GM19328 (cell line): ENCODE data around the gene RFXAP.
"Not testable (repeated sequence)": the region's sequence is repeated elsewhere in the genome, so short reads cannot be mapped to it uniquely, and the experiment has no call there.

ENCODE experiments used
- ATAC-seq: cut with Tn5 transposase; IDR thresholded peaks from one replicate; pipeline ENCODE4 v1.9.1; 2021; ENCODE audit warnings: mild to moderate bottlenecking, moderate library complexity; ENCODE audit not compliant: unreplicated experiment

The RFXAP gene, protein sequence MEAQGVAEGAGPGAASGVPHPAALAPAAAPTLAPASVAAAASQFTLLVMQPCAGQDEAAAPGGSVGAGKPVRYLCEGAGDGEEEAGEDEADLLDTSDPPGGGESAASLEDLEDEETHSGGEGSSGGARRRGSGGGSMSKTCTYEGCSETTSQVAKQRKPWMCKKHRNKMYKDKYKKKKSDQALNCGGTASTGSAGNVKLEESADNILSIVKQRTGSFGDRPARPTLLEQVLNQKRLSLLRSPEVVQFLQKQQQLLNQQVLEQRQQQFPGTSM

GRCh38 chr13:36818804-36819738 is at the start of gene RFXAP:
Gene RFXAP (plus strand): TSS chr13:36819222. CDS start chr13:36819358, 136 bp downstream.
- ATAC-seq, result peak; percentile 85

DNA sequence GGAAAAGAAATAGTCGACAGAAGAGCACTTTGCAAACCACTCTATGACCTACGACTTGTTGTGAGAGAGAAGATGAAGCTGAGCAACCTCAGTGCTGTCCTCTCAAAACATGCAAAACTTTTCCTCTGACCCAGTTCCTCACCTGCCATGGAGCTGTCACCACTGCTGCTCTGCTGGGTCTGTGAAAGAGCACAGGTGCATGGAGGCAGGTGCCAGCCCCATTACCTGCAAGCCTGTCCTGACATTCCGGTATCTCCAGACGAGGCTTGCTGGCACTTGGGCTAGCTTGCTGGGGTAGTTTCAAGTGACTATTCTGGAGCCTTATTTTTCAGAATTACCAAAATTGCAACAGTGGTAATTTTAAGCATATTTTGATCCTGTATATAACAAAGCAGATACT is 49.5 kb upstream of the RFXAP start:
- no peak for ATAC-seq

GRCh38 chr13:36770741-36771140 is 48.3 kb upstream of the RFXAP start:
- no peak for ATAC-seq

GRCh38 chr13:36772853-36773252 is 46.2 kb upstream of the RFXAP start:
- ATAC-seq, result no peak

GRCh38 chr13:36774931-36775330 is 44.1 kb upstream of the RFXAP start:
- ATAC-seq, result no peak

GRCh38 chr13:36776175-36776574 is 42.8 kb upstream of the RFXAP start:
- no peak for ATAC-seq

DNA sequence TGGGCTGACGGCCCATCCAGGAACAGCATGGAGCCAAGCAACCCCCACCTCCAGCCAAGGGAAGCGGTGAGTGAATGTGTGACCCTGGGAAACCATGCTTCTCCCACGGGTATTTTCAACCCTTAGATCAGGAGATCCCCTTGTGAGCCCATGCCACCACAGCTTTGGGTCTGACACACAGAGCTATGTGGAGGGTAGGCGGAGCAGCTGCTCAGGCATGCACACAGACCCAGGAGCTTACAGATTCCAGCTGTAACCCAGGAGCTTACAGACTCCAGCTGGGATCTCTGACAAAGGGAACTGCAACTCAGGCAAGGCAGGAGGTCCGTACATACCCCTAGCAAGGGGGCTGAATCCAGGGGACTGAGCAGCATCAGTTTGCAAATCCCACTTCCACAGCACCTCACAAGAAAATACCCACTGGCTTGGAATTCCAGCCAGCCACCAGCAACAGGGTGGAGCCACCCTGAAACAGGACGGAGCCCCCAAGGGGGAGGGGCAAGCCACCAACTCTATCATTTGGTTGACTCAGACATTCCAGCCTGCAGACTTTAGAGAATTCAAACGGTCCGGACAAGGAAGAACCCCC is 40.8 kb upstream of the RFXAP start:
- ATAC-seq, result no peak

GRCh38 chr13:36783890-36784289 is 35.1 kb upstream of the RFXAP start:
- ATAC-seq, result no peak

- not testable (repeated sequence) for ATAC-seq
Observed at GRCh38 chr13:36786175-36786574, 32.8 kb upstream of the RFXAP start.

GRCh38 chr13:36787181-36787580 is 31.8 kb upstream of the RFXAP start:
- no peak for ATAC-seq

DNA sequence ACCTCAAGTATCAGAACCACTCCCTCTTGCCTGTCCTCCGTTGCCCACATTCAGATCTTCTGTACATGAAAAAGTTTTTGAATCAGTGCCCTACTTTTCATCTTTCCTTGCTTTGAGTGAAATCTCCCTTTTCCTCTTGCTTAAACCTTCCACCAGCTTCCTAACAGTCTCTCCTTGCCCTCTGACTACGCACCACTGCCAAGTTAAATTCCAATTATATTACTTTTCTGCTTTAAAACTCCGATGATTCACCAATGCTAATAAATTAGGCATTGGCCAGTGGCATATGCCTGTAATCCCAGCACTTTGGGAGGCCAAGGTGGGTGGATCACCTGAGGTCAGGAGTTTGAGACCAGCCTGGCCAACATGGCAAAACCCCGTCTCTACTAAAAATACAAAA is 30.7 kb upstream of the RFXAP start:
- ATAC-seq, result no peak

- no peak for ATAC-seq
Observed at GRCh38 chr13:36789061-36789460, 30.0 kb upstream of the RFXAP start.

DNA sequence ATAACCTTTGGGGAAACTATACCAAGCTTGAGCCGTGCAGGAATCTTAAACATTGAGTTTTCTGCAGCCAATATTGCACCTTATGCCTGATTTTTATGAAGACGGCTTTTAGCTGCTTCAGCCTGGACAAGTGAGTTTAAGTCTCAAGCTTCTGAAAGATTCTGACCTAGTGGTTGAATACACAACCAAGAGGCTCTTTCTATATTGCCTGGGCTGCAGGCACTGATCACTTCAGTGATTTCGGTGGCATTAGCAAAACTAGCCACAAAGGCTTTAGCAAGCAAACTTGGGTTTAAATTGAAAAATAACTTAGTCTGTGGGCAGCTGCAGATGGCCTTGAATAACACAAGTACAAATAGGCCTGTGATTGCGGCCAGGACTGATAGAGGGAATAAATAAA is 29.3 kb upstream of the RFXAP start:
- no peak for ATAC-seq

- no peak for ATAC-seq
Observed at GRCh38 chr13:36794706-36795105, 24.3 kb upstream of the RFXAP start.

DNA sequence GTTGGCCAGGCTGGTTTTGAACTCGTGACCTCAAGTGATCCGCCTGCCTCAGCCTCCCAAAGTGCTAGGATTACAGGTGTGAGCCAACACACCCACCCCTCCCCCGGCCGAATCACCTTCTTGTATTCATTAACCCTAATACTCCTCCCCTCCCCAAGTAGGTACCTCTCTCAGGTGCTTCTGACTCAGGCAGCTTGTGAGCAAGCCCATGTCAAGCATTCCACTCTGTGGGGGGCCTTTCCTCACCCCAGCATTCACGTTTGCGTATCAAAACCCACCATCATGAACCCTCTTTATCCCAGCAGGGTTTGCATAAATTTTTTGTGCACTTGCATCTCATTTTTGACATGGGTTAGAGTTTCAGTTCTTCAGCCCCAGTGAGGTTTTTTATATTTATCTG is 23.6 kb upstream of the RFXAP start:
- ATAC-seq, result no peak

- ATAC-seq, result no peak
Observed at GRCh38 chr13:36796052-36796451, 23.0 kb upstream of the RFXAP start.

DNA sequence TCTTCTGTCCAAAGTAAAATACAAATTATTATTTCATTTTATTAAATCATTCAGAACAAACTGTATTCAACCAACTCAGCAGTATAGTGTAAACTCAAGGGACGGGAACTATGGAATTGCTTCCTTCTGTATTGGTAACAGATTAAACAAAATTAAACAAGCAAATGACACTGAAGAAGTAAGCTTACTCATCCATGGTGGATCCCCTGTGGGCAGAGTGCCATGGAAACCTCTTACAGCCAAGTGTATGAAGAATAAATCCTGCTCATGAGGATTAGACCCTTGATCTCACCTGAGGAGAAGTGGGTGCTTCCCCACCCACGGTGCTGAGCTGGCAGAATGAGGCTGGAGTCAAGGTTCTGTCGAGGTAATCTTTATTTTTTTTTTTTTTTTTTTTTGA is 18.0 kb upstream of the RFXAP start:
- no peak for ATAC-seq

DNA sequence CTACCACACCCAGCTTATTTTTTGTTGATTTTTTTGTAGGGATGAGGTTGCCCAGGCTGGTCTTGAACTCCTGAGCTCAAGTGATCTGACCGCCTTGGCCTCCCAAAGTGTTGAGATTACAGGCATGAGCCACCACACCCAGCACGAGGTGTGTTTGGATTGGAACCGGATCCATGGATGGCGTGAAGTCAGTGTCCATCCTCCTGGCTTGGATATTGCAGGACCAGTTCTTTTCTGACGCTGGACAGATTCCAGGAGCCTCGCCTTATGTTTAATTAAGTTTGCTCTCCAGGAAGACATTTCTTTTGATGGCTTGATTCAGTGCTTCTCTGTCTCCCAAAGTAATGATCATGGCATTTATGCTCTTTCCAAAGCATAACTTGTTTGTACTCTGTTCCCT is 14.4 kb upstream of the RFXAP start:
- no peak for ATAC-seq

DNA sequence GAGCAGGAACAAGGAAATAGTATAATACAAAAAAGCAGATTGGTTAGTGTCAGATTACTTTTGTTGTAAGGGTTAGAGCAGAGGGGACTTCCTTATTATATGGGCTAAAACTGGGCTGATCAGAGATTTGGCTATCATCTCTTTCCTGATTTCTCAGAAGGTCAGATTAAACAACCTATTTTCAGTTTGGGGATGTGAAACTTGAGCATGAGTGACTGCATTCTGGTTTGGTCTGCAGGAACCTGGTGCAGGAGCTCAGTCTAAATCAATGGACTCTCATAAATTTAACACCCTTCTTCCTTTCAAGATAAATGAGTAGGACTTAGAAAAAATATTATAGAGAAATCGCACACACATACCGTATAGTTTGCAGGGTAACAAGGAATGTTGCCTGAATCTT is 12.9 kb upstream of the RFXAP start:
- no peak for ATAC-seq

DNA sequence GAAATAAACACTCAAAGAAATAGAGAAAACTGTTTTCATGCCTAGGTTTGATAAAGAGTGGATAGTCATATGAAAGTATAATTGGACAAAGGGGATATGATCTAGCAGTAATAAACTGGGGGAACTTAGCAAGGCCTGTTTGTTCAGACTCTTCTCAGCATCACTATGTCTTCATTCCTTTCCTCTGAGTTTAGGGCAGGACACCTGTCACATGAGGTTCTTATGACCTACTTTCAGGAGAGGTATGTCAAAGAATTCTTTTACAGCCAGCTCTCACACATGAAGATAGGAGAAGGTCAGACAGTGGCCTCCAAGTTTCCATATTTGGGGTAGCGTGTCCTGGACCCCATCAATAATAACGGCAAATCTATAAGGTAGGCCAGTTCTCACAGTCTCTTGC is 11.4 kb upstream of the RFXAP start:
- no peak for ATAC-seq

GRCh38 chr13:36813225-36813624 is 5.8 kb upstream of the RFXAP start:
- no peak for ATAC-seq

GRCh38 chr13:36814465-36814864 is 4.6 kb upstream of the RFXAP start:
- no peak for ATAC-seq
